Measurements from ENCODE around the gene RPS19. TPM values are rescaled to one million over a fixed set of nuclear protein-coding genes. Genes with fewer than 3 reads are reported as not detected.

RPS19 gene
- polyA plus RNA-seq, 1 donor from 2014 or later, result 783 TPM

DNA sequence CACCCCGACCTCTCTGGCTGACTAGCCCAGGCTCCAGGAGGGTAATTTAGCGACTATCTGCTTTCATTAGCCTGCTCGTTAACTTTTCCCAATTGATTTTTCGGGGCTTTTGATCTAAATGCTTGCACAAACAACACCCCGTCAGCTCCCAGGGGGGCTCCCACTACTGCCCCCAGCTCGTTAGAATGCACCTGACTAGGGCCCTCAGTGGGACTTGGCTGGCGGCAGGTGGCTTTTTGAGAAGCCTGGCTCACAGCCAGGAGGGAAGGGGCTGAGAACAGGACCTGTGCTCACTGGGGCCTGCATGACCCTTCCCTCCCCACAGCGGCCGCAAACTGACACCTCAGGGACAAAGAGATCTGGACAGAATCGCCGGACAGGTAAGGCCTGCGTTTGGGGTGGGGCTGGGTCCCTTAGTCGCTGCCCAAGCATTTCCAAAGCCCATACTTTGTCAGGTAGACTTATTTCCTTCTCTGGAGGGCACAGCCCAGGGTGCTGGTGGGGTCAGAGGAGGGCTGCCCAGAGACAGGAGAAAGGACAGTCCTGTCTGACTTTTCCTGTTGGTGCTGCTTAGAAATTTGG is 9.4 kb downstream of the RPS19 start:
- no peak for TF ChIP-seq SMC3 (conservative IDR thresholded peaks at IDR 0.05; ENCODE audit: poor library complexity)
- no peak for TF ChIP-seq RAD21 (conservative IDR thresholded peaks at IDR 0.05)
- TF ChIP-seq, protein P1, sequence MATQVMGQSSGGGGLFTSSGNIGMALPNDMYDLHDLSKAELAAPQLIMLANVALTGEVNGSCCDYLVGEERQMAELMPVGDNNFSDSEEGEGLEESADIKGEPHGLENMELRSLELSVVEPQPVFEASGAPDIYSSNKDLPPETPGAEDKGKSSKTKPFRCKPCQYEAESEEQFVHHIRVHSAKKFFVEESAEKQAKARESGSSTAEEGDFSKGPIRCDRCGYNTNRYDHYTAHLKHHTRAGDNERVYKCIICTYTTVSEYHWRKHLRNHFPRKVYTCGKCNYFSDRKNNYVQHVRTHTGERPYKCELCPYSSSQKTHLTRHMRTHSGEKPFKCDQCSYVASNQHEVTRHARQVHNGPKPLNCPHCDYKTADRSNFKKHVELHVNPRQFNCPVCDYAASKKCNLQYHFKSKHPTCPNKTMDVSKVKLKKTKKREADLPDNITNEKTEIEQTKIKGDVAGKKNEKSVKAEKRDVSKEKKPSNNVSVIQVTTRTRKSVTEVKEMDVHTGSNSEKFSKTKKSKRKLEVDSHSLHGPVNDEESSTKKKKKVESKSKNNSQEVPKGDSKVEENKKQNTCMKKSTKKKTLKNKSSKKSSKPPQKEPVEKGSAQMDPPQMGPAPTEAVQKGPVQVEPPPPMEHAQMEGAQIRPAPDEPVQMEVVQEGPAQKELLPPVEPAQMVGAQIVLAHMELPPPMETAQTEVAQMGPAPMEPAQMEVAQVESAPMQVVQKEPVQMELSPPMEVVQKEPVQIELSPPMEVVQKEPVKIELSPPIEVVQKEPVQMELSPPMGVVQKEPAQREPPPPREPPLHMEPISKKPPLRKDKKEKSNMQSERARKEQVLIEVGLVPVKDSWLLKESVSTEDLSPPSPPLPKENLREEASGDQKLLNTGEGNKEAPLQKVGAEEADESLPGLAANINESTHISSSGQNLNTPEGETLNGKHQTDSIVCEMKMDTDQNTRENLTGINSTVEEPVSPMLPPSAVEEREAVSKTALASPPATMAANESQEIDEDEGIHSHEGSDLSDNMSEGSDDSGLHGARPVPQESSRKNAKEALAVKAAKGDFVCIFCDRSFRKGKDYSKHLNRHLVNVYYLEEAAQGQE (IDR thresholded peaks at IDR 0.05; ENCODE audit: borderline replicate concordance), result no peak
- no peak for TF ChIP-seq POLR2AphosphoS5 (IDR thresholded peaks at IDR 0.05)
- TF ChIP-seq, protein P2, sequence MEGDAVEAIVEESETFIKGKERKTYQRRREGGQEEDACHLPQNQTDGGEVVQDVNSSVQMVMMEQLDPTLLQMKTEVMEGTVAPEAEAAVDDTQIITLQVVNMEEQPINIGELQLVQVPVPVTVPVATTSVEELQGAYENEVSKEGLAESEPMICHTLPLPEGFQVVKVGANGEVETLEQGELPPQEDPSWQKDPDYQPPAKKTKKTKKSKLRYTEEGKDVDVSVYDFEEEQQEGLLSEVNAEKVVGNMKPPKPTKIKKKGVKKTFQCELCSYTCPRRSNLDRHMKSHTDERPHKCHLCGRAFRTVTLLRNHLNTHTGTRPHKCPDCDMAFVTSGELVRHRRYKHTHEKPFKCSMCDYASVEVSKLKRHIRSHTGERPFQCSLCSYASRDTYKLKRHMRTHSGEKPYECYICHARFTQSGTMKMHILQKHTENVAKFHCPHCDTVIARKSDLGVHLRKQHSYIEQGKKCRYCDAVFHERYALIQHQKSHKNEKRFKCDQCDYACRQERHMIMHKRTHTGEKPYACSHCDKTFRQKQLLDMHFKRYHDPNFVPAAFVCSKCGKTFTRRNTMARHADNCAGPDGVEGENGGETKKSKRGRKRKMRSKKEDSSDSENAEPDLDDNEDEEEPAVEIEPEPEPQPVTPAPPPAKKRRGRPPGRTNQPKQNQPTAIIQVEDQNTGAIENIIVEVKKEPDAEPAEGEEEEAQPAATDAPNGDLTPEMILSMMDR (IDR thresholded peaks at IDR 0.05; ENCODE audit: poor library complexity, severe bottlenecking), result no peak
- no peak for TF ChIP-seq TAF1 (IDR thresholded peaks at IDR 0.05; ENCODE audit: low read depth)
- TF ChIP-seq EZH2 (IDR thresholded peaks at IDR 0.05; ENCODE audit: borderline replicate concordance, insufficient read depth, low read length, poor library complexity, severe bottlenecking), result no peak
- no peak for TF ChIP-seq EP300 (conservative IDR thresholded peaks at IDR 0.05; ENCODE audit: poor library complexity, severe bottlenecking)
- no peak for TF ChIP-seq MXI1 (conservative IDR thresholded peaks at IDR 0.05; ENCODE audit: poor library complexity, severe bottlenecking)
- Histone ChIP-seq H3K9me2 (ENCODE audit: insufficient read depth, low read length) (no peaks in the 10 kb centered on the region), H3K27me3 (ENCODE audit: insufficient read depth, low read depth, low read length) (no peaks in the 10 kb centered on the region), H3K4me2 (ENCODE audit: low read length) (no peak overlapping the region), H4K20me1 (ENCODE audit: insufficient read depth) (no peaks in the 10 kb centered on the region), H3K9me3 (ENCODE audit: low read length) (no peaks in the 10 kb centered on the region), H3F3A (ENCODE audit: insufficient read depth, low read length, poor library complexity, severe bottlenecking) (no peaks in the 10 kb centered on the region), H3K79me2 (replicated peaks; ENCODE audit: insufficient read depth, low read length) (peaks cover 3% of the 10 kb centered on the region), H3K9ac (ENCODE audit: low read length) (no peak overlapping the region), H3K4me3 (ENCODE audit: low read length) (no peak overlapping the region), H3K27ac (ENCODE audit: low read length) (no peak overlapping the region), H2AFZ (ENCODE audit: low read depth, low read length) (no peak overlapping the region), H3K36me3 (ENCODE audit: insufficient read depth, low read length) (no peaks in the 10 kb centered on the region)

DNA sequence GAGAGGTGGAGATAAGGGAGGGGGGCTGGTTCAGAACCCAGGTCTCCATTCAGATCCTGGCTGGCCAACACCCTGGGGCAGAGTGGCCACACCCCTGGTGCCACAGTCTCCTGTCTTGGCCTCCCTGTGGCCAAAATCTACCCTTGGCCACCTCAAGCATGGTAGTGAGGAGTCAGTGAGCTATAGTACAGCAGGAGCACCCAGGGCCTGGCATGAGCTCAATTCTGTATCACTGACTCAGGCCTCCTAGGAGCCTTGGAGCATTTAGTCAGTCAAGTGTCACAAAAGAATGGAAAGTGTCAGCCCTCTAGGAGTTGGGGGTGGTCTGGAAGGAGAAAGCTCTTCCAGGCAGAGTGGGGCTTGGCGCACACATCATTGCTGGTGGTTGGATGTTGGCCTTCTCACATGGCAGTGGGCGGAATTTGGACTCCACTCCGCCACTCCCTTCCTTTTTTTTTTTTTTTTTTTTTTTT is 10.4 kb downstream of the RPS19 start:
- Histone ChIP-seq H3K36me3 (ENCODE audit: insufficient read depth, low read length) (no peaks in the 10 kb centered on the region), H3K79me2 (replicated peaks; ENCODE audit: insufficient read depth, low read length) (no peaks in the 10 kb centered on the region), H3K27ac (ENCODE audit: low read length) (no peak overlapping the region), H4K20me1 (ENCODE audit: insufficient read depth) (no peaks in the 10 kb centered on the region), H3K4me3 (ENCODE audit: low read length) (no peak overlapping the region), H3K9me2 (ENCODE audit: insufficient read depth, low read length) (no peaks in the 10 kb centered on the region), H3K4me2 (ENCODE audit: low read length) (no peak overlapping the region), H3K9me3 (ENCODE audit: low read length) (no peaks in the 10 kb centered on the region), H3K27me3 (ENCODE audit: insufficient read depth, low read depth, low read length) (no peaks in the 10 kb centered on the region), H3K9ac (ENCODE audit: low read length) (no peak overlapping the region), H3F3A (ENCODE audit: insufficient read depth, low read length, poor library complexity, severe bottlenecking) (no peaks in the 10 kb centered on the region), H2AFZ (ENCODE audit: low read depth, low read length) (no peak overlapping the region)
- TF ChIP-seq TAF1 (IDR thresholded peaks at IDR 0.05; ENCODE audit: low read depth) (no peak), EP300 (conservative IDR thresholded peaks at IDR 0.05; ENCODE audit: poor library complexity, severe bottlenecking) (no peak), POLR2AphosphoS5 (IDR thresholded peaks at IDR 0.05) (no peak), MXI1 (conservative IDR thresholded peaks at IDR 0.05; ENCODE audit: poor library complexity, severe bottlenecking) (no peak)
